GM18858 (cell line): ENCODE measurements around the gene SLC9A4.

Experiments
- ATAC-seq: cut with Tn5 transposase; IDR thresholded peaks from one replicate; pipeline ENCODE4 v1.9.1; 2021; ENCODE audit not compliant: unreplicated experiment

Gene SLC9A4

DNA sequence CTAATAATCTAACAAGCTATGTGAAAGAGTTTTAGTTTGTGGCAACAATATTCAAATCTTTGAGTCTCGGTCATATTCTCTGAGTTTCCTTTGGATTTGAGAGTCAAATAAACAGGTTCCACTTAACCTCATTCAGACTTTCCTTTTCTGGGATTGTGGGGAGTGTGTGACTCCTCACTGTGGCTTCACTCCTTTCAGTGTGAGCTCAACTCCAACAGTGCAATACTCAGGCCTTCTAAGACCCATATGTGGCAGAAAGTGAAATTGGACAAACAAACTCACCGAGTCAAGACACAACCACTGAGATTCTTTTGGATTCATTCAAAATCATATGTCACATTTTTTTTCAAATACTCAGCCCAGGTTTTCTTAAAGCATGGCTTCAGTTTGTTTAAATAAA, 25.4 kb downstream of the SLC9A4 start:
- no peak for ATAC-seq

GRCh38 chr2:102499558-102499957, 26.5 kb downstream of the SLC9A4 start:
- ATAC-seq, result no peak

DNA sequence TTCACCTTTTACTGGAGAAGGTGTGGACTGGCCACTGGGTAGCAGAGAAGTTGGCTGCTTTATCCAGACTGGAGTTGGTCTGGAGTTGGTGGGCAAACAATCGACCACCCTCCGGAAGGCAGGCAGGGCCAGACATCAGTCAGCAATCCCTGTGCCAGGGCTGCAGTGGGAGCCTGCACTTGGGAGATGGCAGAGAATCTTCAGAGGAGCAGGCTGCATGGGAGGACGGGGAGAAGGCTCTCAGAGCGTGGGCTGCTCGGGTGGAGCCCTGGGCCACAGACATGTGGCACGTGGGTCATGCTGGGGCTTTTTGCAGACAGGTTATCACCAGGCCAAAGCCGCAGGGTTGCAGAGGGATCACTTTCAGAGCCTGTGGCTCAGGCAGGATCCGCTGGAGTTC, 29.6 kb downstream of the SLC9A4 start:
- ATAC-seq, result no peak

DNA sequence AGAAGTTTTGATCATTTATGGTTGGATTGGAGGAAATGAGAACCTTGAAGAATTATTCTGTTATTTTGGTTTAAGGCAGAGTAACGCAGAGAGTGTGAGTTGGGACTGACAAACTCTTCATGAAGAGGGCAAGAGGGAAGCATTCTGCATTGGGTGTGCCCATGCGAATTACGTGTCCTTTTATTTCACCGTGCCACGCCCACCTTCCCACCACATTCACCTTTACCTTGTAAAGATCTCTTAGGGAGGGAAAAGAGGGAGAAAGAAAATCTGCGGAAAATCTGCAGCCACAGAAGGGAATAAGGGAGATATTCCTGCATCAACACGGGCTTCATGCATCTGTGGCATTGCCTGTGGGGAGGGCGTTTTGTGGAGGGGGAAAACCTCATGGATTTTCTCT, 31.8 kb downstream of the SLC9A4 start:
- ATAC-seq, result no peak

DNA sequence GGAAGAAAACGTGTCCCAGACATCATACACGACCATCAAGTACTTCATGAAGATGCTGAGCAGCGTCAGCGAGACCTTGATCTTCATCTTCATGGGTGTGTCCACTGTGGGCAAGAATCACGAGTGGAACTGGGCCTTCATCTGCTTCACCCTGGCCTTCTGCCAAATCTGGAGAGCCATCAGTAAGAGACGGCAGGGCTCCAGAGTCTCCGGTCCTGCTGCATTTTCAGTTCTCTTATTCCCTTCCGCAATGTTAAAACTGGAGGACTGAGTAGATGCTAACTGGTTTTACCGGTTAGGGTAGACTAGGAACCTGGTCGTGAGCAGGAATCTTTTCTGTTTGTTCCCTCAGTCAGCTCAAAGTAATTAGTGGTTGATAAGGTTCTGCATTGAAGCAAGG, 32.3 kb downstream of the SLC9A4 start:
- ATAC-seq, result no peak

- no peak for ATAC-seq
These were observed 33.7 kb downstream of the SLC9A4 start for GRCh38 chr2:102506743-102507142.

GRCh38 chr2:102508863-102509262, 35.8 kb downstream of the SLC9A4 start:
- ATAC-seq, result no peak

GRCh38 chr2:102509749-102510148, 36.7 kb downstream of the SLC9A4 start:
- ATAC-seq, result no peak

GRCh38 chr2:102510791-102511575, 38.0 kb downstream of the SLC9A4 start:
- no peak for ATAC-seq

- ATAC-seq, result no peak
These were observed 39.1 kb downstream of the SLC9A4 start for GRCh38 chr2:102512161-102512560.

GRCh38 chr2:102513355-102513939, 40.4 kb downstream of the SLC9A4 start:
- ATAC-seq, result no peak

- no peak for ATAC-seq
These were observed 41.2 kb downstream of the SLC9A4 start for GRCh38 chr2:102514061-102514785.

DNA sequence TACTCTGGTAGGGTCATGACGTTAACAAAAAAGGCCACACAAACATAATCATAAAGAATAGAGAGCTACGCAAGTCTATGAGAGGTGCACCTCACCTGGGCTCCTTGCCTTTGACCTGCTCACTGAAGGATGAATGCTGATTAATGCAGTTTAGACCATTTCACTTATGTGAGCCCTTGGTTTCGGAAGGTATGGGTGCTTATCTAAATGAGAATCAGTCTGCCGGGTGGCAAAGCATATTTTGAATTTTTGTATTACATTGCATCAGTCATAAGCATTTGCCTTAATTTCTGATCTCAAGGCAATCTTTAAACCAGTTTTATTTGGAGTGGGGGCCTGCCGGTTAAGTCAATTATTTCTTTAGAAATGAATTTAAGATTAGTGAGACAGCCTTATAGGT, 42.8 kb downstream of the SLC9A4 start:
- no peak for ATAC-seq

- no peak for ATAC-seq
These were observed 45.1 kb downstream of the SLC9A4 start for GRCh38 chr2:102518170-102518569.

- no peak for ATAC-seq
These were observed 47.0 kb downstream of the SLC9A4 start for GRCh38 chr2:102520009-102520408.

DNA sequence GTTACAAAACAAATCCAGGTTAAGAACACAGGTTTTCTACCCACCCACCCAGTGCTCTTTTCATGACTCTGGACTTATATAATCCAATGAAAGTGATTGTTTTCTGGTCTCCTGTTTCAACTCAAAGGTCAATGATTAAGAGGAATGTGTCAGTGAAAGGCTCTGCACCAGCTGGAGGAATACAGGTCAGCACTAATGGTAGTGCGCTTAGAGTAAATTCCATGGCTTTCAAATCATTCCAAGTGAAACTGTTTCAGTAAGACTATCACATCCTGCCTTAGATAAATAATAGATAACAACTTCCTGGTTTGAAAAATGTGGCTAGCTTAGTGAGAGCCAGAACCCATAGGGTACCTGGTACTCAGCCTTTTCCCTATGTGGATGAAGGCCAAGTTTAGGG, 47.8 kb downstream of the SLC9A4 start:
- ATAC-seq, result no peak

DNA sequence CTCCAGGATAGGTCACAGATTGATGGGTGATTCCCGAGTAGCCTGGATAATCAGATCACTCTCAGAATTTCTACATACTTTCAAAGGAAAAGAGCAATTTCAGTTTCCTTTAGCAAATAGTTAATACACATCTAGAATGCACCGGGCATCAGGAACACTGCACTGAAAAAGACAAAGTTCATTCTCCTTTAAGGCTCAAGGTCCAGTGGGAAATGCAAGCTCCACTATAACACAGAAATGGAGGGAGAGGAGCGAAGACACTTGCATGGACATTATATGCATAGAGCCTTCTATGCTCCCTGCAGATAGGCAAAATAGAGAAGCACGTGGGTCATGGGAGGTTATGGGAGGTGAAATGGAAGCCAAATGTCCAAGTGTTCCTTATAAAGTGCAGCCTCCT, 49.1 kb downstream of the SLC9A4 start:
- no peak for ATAC-seq

GRCh38 chr2:102522890-102523289, 49.9 kb downstream of the SLC9A4 start:
- no peak for ATAC-seq

- ATAC-seq, result no peak
These were observed 50.6 kb downstream of the SLC9A4 start for GRCh38 chr2:102523651-102524050.

DNA sequence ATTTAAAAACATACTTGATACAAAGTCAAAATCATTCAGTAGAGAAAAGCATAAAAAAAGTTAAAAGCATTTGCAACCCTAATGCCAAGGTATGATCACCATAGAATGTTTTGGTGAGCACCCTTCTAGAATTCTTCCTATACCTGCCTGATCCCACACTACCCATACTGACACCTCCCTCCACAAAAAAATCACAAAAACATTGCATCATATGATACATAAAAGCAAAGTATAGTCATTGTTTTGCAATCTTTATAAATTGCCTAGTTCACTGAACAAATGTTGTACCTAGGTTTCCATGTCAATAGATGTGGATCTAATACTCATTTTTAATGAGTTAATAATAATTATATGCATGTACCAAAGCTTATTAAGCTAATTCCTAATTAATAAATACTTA, 54.1 kb downstream of the SLC9A4 start:
- ATAC-seq, result no peak

- no peak for ATAC-seq
These were observed 65.5 kb downstream of the SLC9A4 start for GRCh38 chr2:102538491-102538890.

- no peak for ATAC-seq
These were observed 67.9 kb downstream of the SLC9A4 start for GRCh38 chr2:102540882-102541281.
